NCI-H2107 treated with DMSO at 0.1 percent for 48 hours (cell line): Measurements from ENCODE around the gene RPS16.
A peak's percentile ranks its signal among the peaks of the same experiment; 100 is the strongest.

Experiments used
- DNase-seq: peaks from one replicate; lab custom pipeline; 2025; ENCODE audit not compliant: unreplicated experiment; lab: John Stamatoyannopoulos, UW

RPS16 gene

DNA sequence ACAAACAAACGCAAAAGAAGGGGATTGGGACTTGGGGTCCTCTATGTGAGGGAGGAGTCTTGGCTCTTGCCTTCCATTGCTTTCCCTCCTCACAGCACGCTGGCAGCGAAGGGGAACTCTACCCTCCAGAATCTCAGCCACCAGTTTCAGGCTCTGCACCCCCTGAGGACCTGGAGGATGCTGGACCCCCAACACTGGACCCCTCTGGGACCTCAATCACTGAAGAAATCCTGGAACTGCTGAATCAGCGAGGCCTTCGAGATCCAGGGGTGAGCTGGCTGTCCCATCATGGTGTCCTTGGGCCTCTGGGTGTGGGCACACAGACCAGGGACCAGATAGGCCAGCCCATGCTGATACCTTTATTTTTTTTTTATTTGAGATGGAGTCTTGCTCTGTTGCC is 13.7 kb downstream of the RPS16 start:
- no peak for DNase-seq

DNA sequence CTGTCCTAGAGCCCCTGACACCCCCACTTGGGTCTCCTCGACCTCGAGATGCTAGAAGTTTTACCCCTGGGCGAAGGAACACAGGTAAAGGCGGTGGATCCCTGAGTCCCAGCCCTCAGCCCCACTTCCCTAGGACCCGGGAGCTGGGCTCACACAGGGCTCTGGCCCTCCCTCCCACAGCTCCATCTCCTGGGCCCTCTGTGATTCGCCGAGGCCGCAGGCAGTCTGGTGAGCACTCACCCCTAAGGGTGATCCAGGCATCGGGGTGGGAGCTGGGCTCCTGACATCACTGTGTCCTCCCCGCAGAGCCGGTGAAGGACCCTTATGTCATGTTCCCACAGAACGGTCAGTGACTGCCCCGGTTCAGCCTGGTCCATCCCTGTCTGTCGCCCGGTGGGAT is 15.0 kb downstream of the RPS16 start:
- no peak for DNase-seq

DNA sequence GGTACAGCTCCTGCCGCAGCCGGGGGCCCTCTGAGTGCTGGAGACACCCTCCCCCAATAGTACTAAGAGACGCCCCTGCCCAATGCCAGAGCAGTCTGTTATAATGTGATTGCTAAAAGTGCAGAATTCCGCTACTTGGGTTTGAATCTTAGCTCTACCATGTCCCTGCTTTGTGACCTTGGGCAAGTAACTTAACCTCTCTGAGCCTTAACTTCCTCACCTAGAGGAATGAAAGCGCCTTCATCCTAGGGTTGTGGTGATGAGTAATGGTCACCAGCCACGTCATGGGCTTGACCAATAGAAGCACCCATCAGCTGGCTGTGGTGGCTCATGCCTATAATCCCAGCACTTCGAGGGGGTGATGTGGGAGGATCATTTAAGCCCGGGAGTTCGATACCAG is 16.7 kb downstream of the RPS16 start:
- DNase-seq = no peak

DNA sequence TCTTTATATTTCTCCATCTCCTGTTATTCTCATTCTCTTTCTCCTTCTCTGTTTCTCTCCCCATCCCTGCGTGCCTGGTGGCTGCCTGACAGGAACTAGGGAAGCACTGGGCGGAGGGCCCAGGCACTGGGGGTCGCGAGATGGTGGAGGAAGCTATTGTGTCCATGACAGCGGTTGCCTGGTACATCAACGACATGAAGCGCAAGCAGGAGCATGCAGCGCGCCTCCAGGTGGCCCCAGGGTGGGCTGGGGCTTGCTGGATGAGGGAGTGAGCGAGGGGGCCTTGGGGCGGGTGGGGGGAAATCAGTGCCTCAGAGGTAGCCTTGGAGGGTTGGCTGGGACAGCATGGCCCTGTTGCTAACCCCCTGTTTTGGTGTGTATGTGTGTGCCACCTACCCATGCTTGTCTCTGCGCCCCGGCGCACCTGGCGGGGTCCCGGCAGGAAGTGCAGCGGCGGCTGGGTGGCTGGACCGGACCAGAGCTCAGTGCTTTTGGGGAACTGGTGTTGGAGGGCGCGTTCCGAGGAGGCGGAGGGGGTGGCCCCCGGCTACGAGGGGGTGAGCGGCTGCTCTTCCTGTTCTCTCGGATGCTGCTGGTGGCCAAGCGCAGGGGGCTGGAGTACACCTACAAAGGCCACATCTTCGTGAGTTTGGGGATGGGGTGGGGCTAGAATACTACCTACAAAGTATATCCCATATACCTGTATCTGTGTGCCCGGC is 18.1 kb downstream of the RPS16 start:
- no peak for DNase-seq

DNA sequence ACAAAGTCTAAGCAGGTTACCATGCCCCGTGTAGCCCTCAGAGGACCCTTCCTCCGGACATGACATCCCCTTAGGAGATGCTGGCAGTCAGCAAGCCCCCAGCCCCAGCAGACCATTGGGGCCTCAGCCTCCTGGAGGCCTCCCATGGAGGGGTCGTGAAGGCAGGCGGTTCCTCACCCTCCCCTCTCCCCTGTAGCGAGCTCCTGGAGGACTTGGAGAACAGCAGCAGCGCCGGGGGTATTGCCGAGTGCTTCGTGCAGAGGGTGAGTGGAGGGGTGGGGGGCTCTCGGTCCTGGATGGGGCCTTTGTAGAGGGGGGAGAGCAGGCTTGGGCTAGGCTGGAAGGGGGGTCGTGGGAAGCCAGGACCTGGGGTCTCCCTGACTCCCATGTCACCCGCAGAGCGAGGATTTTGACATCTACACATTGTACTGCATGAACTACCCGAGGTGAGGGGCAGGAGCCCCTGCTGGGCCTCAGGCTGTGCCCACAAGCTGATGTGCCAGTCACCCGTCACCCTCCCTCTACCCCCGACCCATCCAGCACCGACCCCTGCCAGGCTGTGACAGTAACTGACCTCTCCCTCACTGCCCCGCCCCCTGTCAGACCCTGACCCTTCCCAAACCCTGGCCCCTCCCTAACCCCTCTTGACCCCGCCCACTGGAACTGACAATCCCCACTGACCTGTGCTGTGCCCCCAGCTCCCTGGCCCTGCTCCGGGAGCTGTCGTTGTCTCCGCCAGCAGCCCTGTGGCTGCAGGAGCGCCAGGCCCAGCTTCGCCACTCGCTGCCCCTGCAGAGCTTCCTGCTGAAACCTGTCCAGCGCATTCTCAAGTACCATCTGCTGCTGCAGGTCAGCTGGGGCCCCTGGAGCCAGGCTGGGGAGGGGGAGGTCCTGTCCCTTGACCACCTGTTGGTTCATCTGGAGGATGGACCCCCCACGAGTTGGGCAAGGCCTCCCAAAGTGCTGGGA is 19.3 kb downstream of the RPS16 start:
- no peak for DNase-seq

DNA sequence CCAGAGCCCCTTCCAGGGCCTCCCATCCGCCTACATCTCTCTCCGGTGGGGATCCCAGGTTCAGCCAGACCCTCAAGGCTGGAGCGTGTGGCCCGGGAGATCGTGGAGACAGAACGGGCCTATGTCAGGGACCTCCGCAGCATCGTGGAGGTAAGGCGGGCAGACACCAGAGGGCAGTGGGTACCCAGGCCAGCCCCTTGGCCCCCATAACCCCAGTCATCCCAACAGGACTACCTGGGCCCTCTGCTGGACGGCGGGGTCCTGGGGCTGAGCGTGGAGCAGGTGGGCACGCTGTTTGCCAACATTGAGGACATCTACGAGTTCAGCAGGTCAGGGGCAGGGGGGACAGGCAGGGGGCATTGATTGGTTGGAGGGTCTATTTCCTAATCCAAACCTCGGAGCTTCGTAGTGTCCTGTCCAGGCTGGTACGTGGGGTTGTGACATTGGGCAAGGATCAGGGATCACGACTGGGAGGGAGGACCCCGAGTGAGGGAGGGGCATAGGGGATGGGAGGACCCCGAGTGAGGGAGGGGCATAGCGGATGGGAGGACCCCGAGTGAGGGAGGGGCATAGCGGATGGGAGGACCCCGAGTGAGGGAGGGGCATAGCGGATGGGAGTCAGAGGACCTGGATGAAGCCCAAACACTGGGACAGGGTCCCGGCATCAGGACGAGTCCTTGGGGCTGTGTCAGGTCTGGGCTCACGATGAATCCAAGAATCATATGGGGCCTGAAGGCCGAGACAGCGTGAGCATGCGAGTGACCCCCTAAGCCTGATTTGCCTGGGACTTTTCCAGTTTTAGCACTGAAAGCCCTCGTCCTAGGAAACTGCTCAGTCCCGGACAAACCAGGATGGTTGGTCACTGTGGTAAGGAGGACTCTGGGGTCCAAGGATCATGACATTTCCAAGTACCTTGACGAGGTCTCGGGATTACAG is 20.4 kb downstream of the RPS16 start:
- no peak for DNase-seq

DNA sequence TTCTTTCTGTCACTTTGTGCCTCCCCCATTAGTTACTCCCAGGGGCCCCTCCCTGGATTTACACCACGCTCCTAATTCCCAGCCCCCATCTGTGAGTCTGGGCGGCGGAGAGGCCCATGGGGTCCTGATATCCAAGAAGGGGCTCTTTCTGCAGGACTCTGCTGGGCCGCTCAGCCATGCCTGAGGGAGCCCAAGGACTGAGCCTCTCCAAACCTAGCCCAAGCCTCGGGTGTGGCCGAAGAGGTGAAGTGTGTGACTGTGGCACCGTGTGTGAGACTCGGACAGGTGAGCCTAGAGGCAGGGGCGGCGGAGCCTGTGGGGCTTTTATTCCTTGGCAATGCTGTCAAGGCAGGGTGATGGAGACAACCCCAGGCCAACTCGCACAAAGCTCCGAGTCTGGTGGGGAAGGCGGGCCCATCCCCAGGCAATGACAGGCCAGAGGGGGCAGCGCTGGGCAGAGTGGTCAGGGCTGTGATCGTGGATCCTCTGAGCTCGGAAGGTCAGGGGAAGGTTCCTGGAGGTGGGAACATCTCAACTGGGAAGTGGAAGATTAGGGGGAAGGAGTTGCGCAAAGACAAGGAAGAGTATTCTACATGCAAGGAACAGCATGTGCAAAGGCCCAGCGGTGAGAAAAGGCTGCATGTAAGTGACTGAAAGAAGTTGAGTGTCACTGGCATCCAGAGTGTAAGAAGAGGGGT is 21.7 kb downstream of the RPS16 start:
- DNase-seq = no peak

DNA sequence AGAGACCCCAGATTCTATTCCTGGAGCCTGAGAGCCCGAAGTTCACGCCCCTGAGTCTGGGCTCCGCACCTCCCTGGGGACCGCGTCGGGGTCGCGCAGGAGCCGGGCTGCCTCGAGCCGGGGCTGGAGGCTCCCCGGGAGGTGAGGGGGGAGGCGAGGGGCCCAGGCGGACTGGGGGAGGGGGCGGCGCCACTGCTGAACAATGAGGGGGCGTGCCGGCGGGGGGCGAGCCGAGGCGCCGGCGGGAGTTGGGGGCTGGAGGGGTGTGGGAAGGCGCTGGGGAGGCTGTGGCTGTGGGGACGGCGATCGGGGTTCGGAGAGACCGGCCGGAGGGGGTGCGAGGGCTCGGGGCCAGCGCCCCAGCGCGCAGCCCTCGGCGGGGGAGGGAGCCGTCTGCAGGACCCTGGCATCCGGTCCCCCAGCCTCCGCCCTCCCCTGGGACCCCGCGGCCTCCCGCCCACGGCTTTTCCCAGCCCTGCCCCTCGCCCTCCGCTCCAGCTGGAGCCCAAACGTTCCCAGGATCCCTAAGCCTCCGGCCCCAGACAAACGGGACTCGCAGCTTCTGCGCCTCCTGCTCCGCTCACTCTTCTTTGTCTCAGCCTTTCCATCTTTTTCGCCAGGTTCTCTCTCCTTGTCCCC is 22.4 kb downstream of the RPS16 start:
- no peak for DNase-seq

DNA sequence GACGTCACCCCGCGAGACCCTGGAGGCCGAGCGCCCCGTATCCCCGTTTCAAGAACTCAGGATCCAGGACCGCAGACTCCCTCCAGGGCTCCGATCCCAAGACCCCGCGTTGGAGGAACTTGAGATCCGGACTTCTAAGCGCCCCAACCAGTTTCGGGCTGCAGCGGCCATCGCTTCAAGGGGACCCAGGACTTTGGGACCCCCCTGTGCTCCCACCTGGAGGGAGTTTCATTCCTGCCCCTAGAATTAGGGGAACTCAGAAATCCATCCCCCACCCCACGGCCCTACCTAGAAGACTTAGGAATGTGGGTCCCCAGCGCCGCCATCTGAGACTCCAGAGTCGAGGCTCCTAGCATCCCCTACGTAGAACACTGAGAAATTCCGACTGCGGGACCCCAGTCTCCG is 22.9 kb downstream of the RPS16 start:
- DNase-seq = no peak

DNA sequence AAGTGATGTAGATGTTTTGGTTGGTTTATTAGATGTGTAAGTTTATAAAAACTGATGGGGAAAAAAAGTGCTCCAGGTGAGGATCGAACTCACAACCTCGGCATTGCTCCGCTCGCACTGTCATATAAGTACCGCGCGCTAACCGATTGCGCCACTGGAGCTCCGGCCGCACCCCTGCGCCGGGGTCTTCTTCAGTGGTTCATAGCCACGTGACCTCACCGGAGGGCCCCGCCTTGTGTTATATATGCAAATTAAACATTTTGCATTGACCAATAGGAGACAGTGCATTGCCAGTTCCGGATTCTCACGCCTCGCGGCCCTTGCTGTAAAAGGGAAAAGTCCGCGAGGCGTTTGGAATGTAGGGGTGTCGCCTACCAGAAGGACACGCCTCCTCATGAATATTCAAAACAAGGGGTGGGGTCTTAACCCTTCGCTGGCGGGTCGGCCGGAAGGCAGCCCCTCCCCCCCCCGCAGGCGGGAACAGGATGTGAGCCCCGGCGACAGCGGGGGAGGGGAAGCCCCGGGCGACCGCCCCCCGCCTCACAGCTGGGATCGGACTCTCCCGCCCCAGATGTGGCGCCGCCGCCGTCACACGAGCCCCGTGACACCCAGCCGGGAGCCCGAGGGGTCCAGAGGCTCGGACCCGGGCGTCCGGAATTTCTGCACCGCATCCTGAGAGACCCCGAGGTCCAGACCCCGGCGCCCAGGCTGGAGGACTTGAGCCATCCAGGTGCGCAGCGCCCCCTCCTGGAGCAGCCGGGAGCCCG is 23.5 kb downstream of the RPS16 start, which contains the start of gene PLEKHG2:
Gene PLEKHG2 (plus strand): TSS at position 570 of the 767 bp plus-strand sequence. CDS start 1,418 bp downstream, outside the sequence.
- DNase-seq = peak; percentile 95

DNA sequence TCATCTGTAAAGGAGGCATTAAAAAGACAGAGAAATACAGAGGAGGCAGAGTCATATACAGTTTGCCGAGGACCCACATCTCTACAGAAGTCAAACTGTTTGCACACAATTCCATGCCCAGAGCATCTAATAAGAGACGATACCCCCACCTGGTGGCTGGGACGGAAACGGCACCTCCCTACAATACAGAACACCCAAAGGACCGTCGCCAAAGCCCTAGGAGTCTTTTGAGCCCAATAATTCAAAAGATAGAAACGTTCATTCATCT is 24.0 kb downstream of the RPS16 start:
- DNase-seq = peak; percentile 95

DNA sequence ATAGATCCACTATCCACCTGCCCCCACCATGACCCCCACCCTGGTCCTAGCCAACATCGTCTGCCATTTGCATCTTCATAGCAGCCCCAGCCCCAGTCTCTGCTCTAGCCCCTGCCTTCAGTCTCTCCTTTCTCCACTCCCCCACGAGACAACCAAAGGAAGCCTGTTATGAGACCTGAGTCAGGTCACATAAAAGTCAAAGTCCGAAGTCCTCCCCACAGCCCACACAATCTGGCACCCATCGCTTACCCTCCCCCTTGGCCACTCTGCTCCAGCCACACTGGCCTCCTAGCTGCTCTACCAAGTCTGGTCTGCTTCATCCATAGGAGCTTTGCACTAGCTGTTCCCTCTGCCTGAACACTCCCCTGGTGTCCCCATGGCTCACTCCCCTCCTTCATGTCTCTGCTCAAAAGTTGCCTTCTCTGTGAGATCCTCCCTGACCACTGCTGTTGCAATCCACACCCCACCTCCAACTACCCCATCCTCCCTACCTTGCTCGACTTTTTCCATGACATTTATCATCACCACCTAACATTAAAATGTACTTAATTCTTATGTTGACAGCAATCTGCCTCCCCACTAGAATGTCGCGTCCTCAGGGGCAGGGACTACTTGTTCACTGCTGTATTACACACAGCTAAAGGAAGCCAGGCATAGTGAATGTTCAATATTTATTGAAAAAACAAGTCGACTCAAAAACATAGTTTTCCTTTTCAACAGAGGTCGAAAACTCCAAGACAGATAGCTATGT is 24.5 kb downstream of the RPS16 start:
- DNase-seq = no peak

DNA sequence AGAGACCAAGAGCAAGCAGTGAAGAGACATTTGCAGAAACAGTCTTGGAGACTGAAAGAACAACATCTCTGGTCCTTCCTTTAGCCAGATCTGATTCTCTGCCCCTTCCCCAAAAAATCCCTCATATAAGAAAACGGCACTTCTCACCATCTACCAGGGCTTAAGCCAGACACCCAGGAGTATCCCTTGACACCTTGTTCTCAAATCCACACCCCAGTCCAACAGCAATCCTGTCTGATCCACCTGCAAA is 25.0 kb downstream of the RPS16 start:
- no peak for DNase-seq

DNA sequence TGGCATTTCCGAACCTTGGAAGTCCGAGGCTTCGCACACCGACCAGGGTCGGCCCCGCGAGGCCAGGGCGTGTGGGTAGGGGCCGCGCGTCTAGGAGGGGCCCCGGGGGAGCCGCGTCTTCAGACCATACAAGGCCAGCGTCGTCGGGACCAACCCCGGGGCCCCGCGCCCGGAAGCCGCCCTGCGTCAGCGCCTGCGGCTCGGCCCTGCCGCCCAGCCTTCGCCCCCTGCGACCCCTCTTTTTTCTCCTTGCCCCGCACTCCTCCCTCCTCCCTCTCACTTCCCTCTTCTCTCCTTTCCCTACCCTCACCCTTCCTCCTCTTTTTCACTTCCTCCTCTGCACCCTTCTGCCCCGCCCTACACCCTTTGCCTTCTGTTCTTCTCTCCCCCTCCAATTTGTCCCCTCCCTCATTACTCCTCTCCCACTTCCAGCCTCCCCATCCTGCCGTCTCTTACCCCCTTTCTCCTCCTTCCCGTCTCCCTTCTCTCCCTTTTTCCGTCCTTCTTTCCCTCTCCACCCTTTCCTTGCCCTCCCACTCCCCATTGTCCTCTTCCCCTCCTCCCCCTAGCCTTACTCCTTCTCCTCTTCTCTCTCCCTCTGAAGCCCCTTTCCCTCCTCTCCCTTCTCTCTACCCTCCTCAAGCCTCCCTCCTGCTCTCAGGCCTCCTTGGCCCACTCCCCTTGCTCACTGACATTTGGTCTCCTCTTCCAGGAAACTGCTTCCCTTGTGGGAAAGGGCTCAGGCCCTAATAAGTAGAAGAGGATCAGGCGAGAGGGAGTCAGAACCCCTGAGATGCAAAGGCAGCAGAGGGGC is 25.5 kb downstream of the RPS16 start:
- no peak for DNase-seq

DNA sequence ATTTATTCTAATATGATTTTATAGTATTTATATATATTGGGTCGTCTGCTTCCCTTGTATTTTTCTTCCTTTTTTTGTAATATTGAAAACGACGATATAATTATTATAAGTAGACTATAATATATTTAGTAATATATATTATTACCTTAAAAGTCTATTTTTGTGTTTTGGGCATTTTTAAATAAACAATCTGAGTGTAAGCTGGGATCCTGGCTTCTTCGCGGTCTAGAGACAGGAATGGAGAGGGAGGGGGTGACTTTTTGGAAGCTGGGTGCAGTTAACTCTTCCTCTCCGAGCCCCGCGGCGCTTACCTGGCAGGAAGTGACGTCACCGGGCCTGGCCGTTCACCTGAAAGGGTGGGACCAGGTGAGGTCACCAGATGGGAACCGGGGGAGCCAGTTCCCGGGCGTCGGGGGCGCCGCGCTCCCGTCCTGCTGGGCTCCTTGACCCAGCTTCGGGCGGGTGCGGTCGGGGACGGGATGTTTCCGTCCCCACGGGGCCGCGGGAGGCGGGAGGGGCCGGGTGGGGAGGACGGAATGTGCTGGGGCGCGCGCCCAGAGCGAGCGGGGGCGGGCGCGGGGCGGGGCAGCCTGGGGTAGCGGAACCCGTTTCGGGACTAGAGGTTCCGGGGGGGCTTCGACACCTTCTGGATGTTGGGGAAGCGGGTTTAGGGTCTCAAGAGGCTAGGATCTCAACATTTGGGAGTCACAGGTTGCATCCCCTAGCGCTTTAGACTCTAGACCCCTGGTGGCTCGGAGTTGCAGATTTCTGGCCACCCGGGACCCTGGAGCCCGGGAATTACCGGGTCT is 26.3 kb downstream of the RPS16 start:
- DNase-seq = peak; percentile 77

DNA sequence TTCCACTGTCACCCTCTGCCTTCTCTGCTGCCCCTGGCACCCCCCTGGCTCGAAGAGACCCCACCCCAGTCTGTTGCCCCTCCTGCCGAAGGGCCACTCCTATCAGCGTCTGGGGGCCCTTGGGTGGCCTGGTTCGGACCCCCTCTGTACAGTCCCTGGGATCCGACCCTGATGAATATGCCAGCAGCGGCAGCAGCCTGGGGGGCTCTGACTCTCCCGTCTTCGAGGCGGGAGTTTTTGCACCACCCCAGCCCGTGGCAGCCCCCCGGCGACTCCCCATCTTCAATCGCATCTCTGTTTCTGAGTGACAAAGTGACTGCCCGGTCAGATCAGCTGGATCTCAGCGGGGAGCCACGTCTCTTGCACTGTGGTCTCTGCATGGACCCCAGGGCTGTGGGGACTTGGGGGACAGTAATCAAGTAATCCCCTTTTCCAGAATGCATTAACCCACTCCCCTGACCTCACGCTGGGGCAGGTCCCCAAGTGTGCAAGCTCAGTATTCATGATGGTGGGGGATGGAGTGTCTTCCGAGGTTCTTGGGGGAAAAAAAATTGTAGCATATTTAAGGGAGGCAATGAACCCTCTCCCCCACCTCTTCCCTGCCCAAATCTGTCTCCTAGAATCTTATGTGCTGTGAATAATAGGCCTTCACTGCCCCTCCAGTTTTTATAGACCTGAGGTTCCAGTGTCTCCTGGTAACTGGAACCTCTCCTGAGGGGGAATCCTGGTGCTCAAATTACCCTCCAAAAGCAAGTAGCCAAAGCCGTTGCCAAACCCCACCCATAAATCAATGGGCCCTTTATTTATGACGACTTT is 27.1 kb downstream of the RPS16 start:
- no peak for DNase-seq
